Endothelial cell of umbilical vein (primary cell): ENCODE measurements around the gene TPCN2. TPM values are rescaled to one million over a fixed set of nuclear protein-coding genes. Genes with fewer than 3 reads are reported as not detected.

Source experiments
- BruUV-seq: library from RNA; stranded (reverse); fragments of 400-500 nt; replicated peaks from 2 replicates; lab custom pipeline; 2021; lab: Mats Ljungman, UMichigan
- CTCF ChIA-PET: fragments of 300-600, 350-600 bp; sonication (Branson Sonifier 250); formaldehyde crosslinking; loops from one replicate; lab custom pipeline; 2021; ENCODE audit warnings: antibody characterized with exemption, inconsistent platforms; lab: Charles Lee
- POLR2A ChIA-PET: fragments of 300-600, 350-600 bp; sonication (Branson Sonifier 250); formaldehyde crosslinking; loops from one replicate; lab custom pipeline; 2021; ENCODE audit warnings: antibody characterized with exemption, inconsistent platforms; lab: Charles Lee
- DNase-seq: peaks from one replicate; pipeline ENCODE4 v3.0.0-alpha.2; 2011; ENCODE audit warnings: low read depth, low spot score
- FAIRE-seq: peaks from 2 replicates; lab custom pipeline; 2011; peaks lifted over from hg19 to GRCh38; lab: Jason Lieb, UNC
- H2AFZ ChIP-seq: 2 replicates; pipeline ENCODE4 v1.6.0; 2012; ENCODE audit warnings: low read depth, low read length, control low read depth, inconsistent platforms
- H3K27ac ChIP-seq: 2 replicates; pipeline ENCODE4 v1.5.1; 2011; ENCODE audit warnings: low read depth, mild to moderate bottlenecking, control low read depth, low read length, moderate library complexity; ENCODE audit not compliant: insufficient read depth
- H3K27me3 ChIP-seq, 2 experiments: 2 replicates each; pipeline versions ENCODE4 v1.6.0 to v1.6.1; 2011; ENCODE audit warnings: low read length in 2 of 2, mixed read lengths in 1 of 2; ENCODE audit not compliant: control insufficient read depth in 2 of 2, insufficient read depth in 2 of 2
- H3K36me3 ChIP-seq, 2 experiments: 2 replicates in 1 of 2; 3 replicates in 1 of 2; pipeline ENCODE4 v1.5.1; 2011; ENCODE audit warnings: low read length in 2 of 2, mild to moderate bottlenecking in 1 of 2, moderate library complexity in 1 of 2; ENCODE audit not compliant: control insufficient read depth in 2 of 2, insufficient read depth in 2 of 2; ENCODE audit errors: extremely low read depth in 1 of 2
- H3K4me1 ChIP-seq: 3 replicates; pipeline ENCODE4 v1.5.1; 2011; ENCODE audit warnings: mild to moderate bottlenecking, low read length; ENCODE audit not compliant: control insufficient read depth, insufficient read depth; ENCODE audit errors: extremely low read depth
- H3K4me2 ChIP-seq: 2 replicates; pipeline ENCODE4 v1.6.1; 2011; ENCODE audit warnings: low read length, control low read depth, mixed read lengths; ENCODE audit not compliant: insufficient read depth
- H3K4me3 ChIP-seq, 3 experiments: fragments of 200-600 bp in 1 of 3; sonication (generic), shearing (Covaris generic) in 1 of 3; replicated peaks in 1 of 3; 2 replicates each; pipeline ENCODE4 v1.5.1; 2011 to 2016; ENCODE audit warnings: control low read depth in 3 of 3, low read length in 3 of 3, mild to moderate bottlenecking in 2 of 3, inconsistent platforms in 1 of 3, low read depth in 1 of 3, moderate library complexity in 1 of 3; ENCODE audit not compliant: insufficient read depth in 1 of 3
- H3K79me2 ChIP-seq: 2 replicates; pipeline ENCODE4 v1.6.0; 2012; ENCODE audit warnings: low read length, inconsistent platforms; ENCODE audit not compliant: control insufficient read depth, insufficient read depth
- H3K9ac ChIP-seq: replicated peaks from 2 replicates; pipeline ENCODE3; 2011; ENCODE audit warnings: low read length, control low read depth; ENCODE audit not compliant: insufficient read depth; ENCODE audit errors: extremely low read depth
- H3K9me1 ChIP-seq: replicated peaks from 3 replicates; pipeline ENCODE4 v1.6.0; 2011; ENCODE audit warnings: mild to moderate bottlenecking, low read length; ENCODE audit not compliant: control insufficient read depth, insufficient read depth; ENCODE audit errors: extremely low read depth
- H3K9me3 ChIP-seq: replicated peaks from 2 replicates; pipeline ENCODE4 v1.5.1; 2012; ENCODE audit warnings: low read length, inconsistent platforms; ENCODE audit not compliant: control insufficient read depth, insufficient read depth
- H4K20me1 ChIP-seq: replicated peaks from 2 replicates; pipeline ENCODE3; 2011; ENCODE audit warnings: mild to moderate bottlenecking, low read length; ENCODE audit not compliant: control insufficient read depth, insufficient read depth; ENCODE audit errors: extremely low read depth
- CTCF ChIP-seq, 2 donors: IDR thresholded peaks; 1 replicate in 1 of 2; 2 replicates in 1 of 2; pipeline ENCODE4 v1.5.1; 2011; ENCODE audit warnings: low read length in 2 of 2, mild to moderate bottlenecking in 2 of 2, moderate library complexity in 2 of 2, control low read depth in 1 of 2, inconsistent platforms in 1 of 2, low read depth in 1 of 2; ENCODE audit not compliant: insufficient read depth in 1 of 2; ENCODE audit errors: extremely low read depth in 1 of 2
- EZH2 ChIP-seq: IDR thresholded peaks from 2 replicates; pipeline ENCODE4 v1.6.1; 2012; ENCODE audit warnings: borderline replicate concordance, low read depth, mild to moderate bottlenecking, moderate library complexity, low read length, inconsistent platforms; ENCODE audit not compliant: severe bottlenecking
- FOS ChIP-seq: IDR thresholded peaks from 2 replicates; pipeline ENCODE4 v1.6.1; 2011; ENCODE audit warnings: mild to moderate bottlenecking, low read length, moderate library complexity, borderline replicate concordance; ENCODE audit not compliant: insufficient read depth
- GATA2 ChIP-seq: IDR thresholded peaks from 2 replicates; pipeline ENCODE4 v1.7.0; 2011; ENCODE audit warnings: low read depth, mild to moderate bottlenecking, moderate library complexity, mixed read lengths, low read length; ENCODE audit not compliant: insufficient read length, insufficient read depth
- JUN ChIP-seq: IDR thresholded peaks from 2 replicates; pipeline ENCODE4 v1.6.1; 2011; ENCODE audit warnings: borderline replicate concordance, low read depth; ENCODE audit not compliant: insufficient read length, insufficient read depth
- MAX ChIP-seq: IDR thresholded peaks from 2 replicates; pipeline ENCODE4 v1.6.1; 2011; ENCODE audit not compliant: insufficient read depth, insufficient read length
- MYC ChIP-seq: IDR thresholded peaks from one replicate; pipeline ENCODE4 v1.6.1; 2011; ENCODE audit warnings: mild to moderate bottlenecking, low read depth, low read length
- POLR2A ChIP-seq: IDR thresholded peaks from 2 replicates; pipeline ENCODE4 v1.6.1; 2012; ENCODE audit warnings: low read depth, mild to moderate bottlenecking, control low read depth, low read length
- POLR2AphosphoS5 ChIP-seq: IDR thresholded peaks from 2 replicates; pipeline ENCODE4 v1.6.1; 2012; ENCODE audit warnings: low read depth, mild to moderate bottlenecking, control low read depth, low read length, moderate library complexity; ENCODE audit not compliant: insufficient read depth
- dilution Hi-C: fragments of 300-500 bp; cut with MboI; formaldehyde crosslinking; loops from one replicate; pipeline ENCODE4 v1.15.0; 2019; ENCODE audit warnings: low sequenced_read_pairs; ENCODE audit not compliant: extremely low pct_ligation_motif_present
- intact Hi-C: fragments of 100-400 bp; cut with micrococcal nuclease; formaldehyde crosslinking; loops from one replicate; pipeline ENCODE4 v1.10.0; 2022
- polyA plus RNA-seq, 4 experiments: library from polyadenylated mRNA; depleted of rRNA in 3 of 4; stranded (reverse) in 3 of 4; unstranded in 1 of 4; fragments of >200 nt; gene quantifications; 2 replicates each; pipeline versions ENCODE4 v1.2.1 to v1.2.3, GENCODE V29; 2011 to 2012; ENCODE audit warnings: missing spikeins in 1 of 4
- total RNA-seq: library from RNA; stranded (reverse); gene quantifications from 2 replicates; pipeline ENCODE4 v1.2.3, GENCODE V29; 2021

Gene TPCN2
- total and polyA plus RNA-seq, 2 donors (not counting 3 experiments of a cell fraction or from before 2014, with no cell fraction given) = 10.3 to 13.4 TPM

- CTCF ChIA-PET = interaction anchor here (1.1 kb wide), 1 partner anchor 9 kb away, joined by 4 read pairs; no protein-coding TSS in a partner anchor
- Histone ChIP-seq H3K9me3 (no peaks in the 10 kb centered on the region), H3K4me1 (peaks cover 9% of the 10 kb centered on the region), H4K20me1 (no peaks in the 10 kb centered on the region), H3K79me2 (peaks cover 18% of the 10 kb centered on the region), H3K9ac (no peak overlapping the region), H3K36me3 (peaks cover 0 to 11% of the 10 kb centered on the region in 2 experiments), H3K27me3 (no peaks in the 10 kb centered on the region), H3K4me2 (no peak overlapping the region), H2AFZ (no peak overlapping the region), H3K9me1 (no peaks in the 10 kb centered on the region), H3K27ac (no peak overlapping the region), H3K4me3 (no peak overlapping the region)
- TF ChIP-seq FOS (no peak), GATA2 (no peak), JUN (no peak), MAX (no peak), EZH2 (no peak), POLR2AphosphoS5 (no peak), CTCF (IDR thresholded peaks at IDR 0.05; ENCODE audit: extremely low read depth in 1 of 2, insufficient read depth in 1 of 2, low read depth in 1 of 2, low read length in 2 of 2) (no peak), POLR2A (no peak), MYC (no peak)
- no peak for FAIRE-seq
- intact Hi-C loops (no loop called here), dilution Hi-C loops (no loop called here)
- BruUV-seq = no TSS peak
- POLR2A ChIA-PET = no interaction called here
- DNase-seq = no peak
Observed at GRCh38 chr11:69053169-69053477, 4.4 kb downstream of the TPCN2 start.
